Prostate gland (tissue), 2 donors: Measurements from ENCODE around the gene EFEMP2. TPM values are rescaled to one million over a fixed set of nuclear protein-coding genes. Genes with fewer than 3 reads are reported as not detected.

Source experiments
- DNase-seq: peaks from one replicate; pipeline ENCODE4 v3.0.0-alpha.2; 2019; ENCODE audit warnings: low spot score
- H3K27ac ChIP-seq, 2 donors: fragments of 200-600 bp; sonication (generic); 2 replicates each; pipeline ENCODE4 v1.5.1; 2017 to 2019
- H3K27me3 ChIP-seq: fragments of 200-600 bp; sonication (generic); replicated peaks from 2 replicates; pipeline ENCODE4 v1.5.1; 2019; ENCODE audit not compliant: insufficient read depth
- H3K36me3 ChIP-seq, 2 donors: fragments of 200-600 bp; sonication (generic); 1 replicate in 1 of 2; 2 replicates in 1 of 2; pipeline versions ENCODE4 v1.5.1 to v1.8.1; 2017 to 2019
- H3K4me1 ChIP-seq: fragments of 200-600 bp; sonication (generic); replicated peaks from 2 replicates; pipeline ENCODE4 v1.5.1; 2019
- H3K4me3 ChIP-seq, 2 donors: fragments of 200-600 bp; sonication (generic); 2 replicates each; pipeline ENCODE4 v1.5.1; 2017 to 2019
- H3K9me3 ChIP-seq: fragments of 200-600 bp; sonication (generic); 2 replicates; pipeline ENCODE4 v1.5.1; 2017
- POLR2A ChIP-seq: fragments of 450-650 bp; IDR thresholded peaks from one replicate; pipeline ENCODE4 v1.6.1; 2016; ENCODE audit warnings: antibody characterized with exemption, mild to moderate bottlenecking
- POLR2AphosphoS5 ChIP-seq: sonication (generic); formaldehyde crosslinking; IDR thresholded peaks from one replicate; pipeline ENCODE4 v1.6.1; 2017; ENCODE audit warnings: antibody characterized with exemption
- WGBS: methylation state at CpG from one replicate; pipeline ENCODE4 v1.1.5; 2018; 5-methylcytosine and 5-hydroxymethylcytosine counted together
- intact Hi-C: fragments of 100-400 bp; cut with DNase I; formaldehyde crosslinking; loops from one replicate; pipeline ENCODE4 v1.14.2; 2022
- total RNA-seq, 2 donors: library from RNA; depleted of rRNA; stranded (reverse); fragments of >200 nt; gene quantifications; one replicate each; pipeline ENCODE4 v1.1.0, GENCODE V29; 2016
- TF ChIP-seq, protein P1 (sequence below), 4 experiments: fragments of 200-600 bp in 2 of 4; fragments of 450-650 bp in 2 of 4; sonication (generic) in 2 of 4; IDR thresholded peaks; 1 replicate in 3 of 4; 2 replicates in 1 of 4; pipeline ENCODE4 v1.5.1; 2016 to 2019; ENCODE audit warnings: antibody characterized with exemption in 4 of 4, mild to moderate bottlenecking in 2 of 4, moderate library complexity in 2 of 4

The EFEMP2 gene
- total RNA-seq, 2 donors from 2014 or later = 40.0 to 84.5 TPM

DNA sequence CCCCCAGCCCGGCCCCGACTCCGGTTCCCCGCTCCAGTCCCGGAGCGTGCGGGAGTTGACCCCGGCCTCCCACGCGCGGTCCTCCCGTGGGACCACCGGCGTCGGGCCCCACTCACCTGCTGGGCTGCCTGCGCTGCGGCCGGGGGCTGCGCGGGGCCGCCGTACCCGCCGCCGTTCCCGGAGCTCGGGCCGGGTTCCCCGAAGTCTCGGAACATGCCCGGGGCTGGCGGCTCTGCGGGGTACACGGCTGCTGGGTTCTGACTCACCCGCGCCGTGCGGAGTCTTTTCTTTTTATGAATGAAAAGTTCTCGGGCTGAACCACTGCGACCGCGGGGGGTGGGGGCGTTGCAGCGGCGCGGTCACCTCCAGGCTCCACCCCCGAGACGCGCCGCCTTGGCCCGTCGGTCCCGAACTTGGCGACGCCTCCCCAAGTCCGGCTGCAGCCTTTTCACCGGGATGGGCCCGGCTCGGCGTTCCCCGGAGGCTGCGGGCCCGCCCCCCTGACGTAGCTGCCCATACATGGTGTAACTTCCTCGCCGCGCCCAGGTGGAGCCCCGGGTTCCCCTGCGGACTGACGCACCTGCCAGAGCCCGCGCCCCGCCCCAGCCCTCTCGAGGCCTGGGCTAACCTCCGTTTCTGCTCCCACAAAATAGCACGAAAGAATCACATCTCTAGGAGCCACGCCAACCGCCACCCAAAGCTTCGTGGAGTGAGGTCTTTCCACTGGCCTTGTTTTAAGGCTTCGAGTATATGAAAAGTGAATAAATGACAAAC lies 27.7 kb upstream of the EFEMP2 start, which contains the start of gene FOSL1:
Gene FOSL1, minus strand, starts transcription at position 264 of the 774 bp plus-strand sequence. Its CDS starts 49 bp downstream, at position 215.
- Histone ChIP-seq H3K9me3 (no peaks in the 10 kb centered on the region), H3K4me3 (peak within 1 kb of the TSS; percentile 43 to 45), H3K27me3 (no peaks in the 10 kb centered on the region), H3K4me1 (no peaks in the 10 kb centered on the region), H3K36me3 (no peaks in the 10 kb centered on the region), H3K27ac (peak within 1 kb of the TSS; percentile 32 to 53)
- DNase-seq = peak; percentile 90
- whole genome bisulfite sequencing = 2% methylated on average over 70 of the region's 80 CpGs
- intact Hi-C loops = no loop called here
- TF ChIP-seq, protein P1, sequence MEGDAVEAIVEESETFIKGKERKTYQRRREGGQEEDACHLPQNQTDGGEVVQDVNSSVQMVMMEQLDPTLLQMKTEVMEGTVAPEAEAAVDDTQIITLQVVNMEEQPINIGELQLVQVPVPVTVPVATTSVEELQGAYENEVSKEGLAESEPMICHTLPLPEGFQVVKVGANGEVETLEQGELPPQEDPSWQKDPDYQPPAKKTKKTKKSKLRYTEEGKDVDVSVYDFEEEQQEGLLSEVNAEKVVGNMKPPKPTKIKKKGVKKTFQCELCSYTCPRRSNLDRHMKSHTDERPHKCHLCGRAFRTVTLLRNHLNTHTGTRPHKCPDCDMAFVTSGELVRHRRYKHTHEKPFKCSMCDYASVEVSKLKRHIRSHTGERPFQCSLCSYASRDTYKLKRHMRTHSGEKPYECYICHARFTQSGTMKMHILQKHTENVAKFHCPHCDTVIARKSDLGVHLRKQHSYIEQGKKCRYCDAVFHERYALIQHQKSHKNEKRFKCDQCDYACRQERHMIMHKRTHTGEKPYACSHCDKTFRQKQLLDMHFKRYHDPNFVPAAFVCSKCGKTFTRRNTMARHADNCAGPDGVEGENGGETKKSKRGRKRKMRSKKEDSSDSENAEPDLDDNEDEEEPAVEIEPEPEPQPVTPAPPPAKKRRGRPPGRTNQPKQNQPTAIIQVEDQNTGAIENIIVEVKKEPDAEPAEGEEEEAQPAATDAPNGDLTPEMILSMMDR (IDR thresholded peaks at IDR 0.05) = no peak
- TF ChIP-seq POLR2A (peak; percentile 86), POLR2AphosphoS5 (peak; percentile 88)

DNA sequence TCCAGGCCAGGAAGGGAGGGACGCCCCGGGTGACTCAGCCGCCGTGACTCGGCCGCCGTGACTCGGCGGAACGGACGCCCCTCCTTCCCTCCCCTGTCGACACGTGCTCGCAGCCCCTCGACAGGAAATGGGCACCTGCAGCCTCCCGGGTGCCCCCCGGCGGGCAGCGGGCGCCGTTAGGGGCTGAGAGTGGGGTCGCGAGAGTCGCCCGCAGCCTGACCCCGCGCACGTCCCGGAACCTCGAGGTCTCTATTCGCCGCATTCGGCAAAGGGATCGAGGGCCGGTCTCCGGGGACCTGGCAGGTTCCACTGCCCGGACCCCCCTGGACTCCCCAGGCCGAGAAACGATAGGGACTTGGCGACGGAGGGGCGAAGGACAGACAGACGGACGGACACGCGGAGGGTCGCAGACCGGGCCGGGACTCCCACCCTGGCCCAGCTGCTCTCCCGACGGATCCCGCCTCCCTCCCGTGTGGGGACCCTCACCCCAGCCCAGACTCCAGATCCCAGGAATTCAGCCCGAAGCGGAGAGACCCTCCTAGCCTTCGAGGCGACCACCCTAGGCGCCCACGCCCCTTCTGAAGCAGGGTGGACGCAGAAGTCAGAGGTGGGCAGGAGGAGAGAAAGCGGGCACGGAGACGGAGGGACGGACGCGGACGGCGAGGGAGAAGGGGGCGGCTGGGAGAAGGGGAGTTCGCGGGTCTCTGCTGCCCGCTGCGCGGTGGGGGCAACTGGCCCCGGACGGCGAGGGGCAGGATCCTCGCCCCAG lies 26.9 kb upstream of the EFEMP2 start:
- intact Hi-C loops = no loop called here
- Histone ChIP-seq H3K36me3 (no peaks in the 10 kb centered on the region), H3K4me1 (no peaks in the 10 kb centered on the region), H3K27me3 (no peaks in the 10 kb centered on the region), H3K9me3 (no peaks in the 10 kb centered on the region), H3K27ac (peak overlapping the region; percentile 32 to 53), H3K4me3 (peak overlapping the region; percentile 43 to 45)
- DNase-seq = no peak
- WGBS = 2% methylated on average over 55 of the region's 78 CpGs
- TF ChIP-seq, protein P1 (IDR thresholded peaks at IDR 0.05) = no peak
- TF ChIP-seq POLR2AphosphoS5 (no peak), POLR2A (peak; percentile 40)

DNA sequence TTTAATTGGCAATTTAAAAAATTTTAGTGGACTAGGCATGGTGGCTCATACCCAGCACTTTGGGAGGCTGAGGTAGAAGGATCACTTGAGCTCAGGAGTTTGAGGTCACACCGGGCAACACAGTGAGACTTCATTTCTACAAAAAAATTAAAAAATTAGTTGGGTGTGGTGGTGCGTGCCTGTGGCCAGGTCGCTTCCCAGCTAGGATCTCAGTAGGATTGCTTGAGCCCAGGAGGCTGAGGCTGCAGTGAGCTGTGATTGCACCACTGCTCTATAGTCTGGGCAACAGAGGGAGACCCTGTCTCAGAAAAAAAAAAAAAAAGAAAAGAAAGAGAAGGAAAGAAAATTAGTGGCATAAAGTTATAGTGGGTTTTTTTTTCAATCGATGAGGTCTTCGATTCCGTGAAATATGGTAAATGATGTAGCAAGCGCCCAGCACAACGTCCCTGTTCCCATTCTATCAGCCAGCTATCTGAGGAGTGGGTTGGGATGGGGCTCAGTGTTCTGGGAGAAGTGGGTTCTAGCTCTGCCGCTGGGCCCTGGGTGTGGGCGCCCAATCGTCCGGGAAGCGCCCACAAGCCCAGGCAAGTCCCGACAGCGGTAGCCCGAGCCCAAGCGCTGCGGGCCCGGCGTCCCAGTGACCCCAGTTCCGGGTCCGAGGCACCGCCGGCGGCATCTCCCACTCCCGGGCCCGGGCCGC lies 26.2 kb upstream of the EFEMP2 start:
- intact Hi-C loops = no loop called here
- Histone ChIP-seq H3K9me3 (no peaks in the 10 kb centered on the region), H3K4me1 (no peaks in the 10 kb centered on the region), H3K4me3 (peak overlapping the region; percentile 43 to 45), H3K36me3 (no peaks in the 10 kb centered on the region), H3K27ac (no peak overlapping the region), H3K27me3 (no peaks in the 10 kb centered on the region)
- 36% methylated on average over 17 of the region's 28 CpGs for WGBS
- TF ChIP-seq, protein P1 (IDR thresholded peaks at IDR 0.05) = no peak
- TF ChIP-seq POLR2A (no peak), POLR2AphosphoS5 (no peak)
- DNase-seq = no peak

DNA sequence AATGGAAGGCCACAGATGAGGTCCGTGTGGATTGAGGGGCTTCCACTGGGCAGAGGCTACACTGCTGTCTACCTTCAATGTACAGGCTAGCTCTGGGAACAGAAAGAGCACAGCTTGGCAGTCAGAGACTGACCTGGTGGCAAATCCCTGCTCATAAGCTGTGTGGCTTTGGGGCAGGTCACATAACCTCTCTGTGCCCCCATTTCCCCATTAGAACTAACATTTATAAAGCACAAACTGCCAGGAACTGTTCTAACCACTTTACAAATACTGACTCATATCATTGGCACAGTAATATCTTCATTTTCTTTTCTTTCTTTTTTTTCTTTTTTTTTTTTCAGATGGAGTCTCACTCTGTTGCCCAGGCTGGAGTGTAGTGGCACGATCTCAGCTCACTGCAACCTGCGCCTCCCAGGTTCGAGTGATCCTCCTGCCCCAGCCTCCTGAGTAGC lies 24.4 kb upstream of the EFEMP2 start:
- H3K27ac ChIP-seq = no peak overlapping the region
- intact Hi-C loops = no loop called here
- no peak overlapping the region for H3K4me3 ChIP-seq
- WGBS = 88% methylated on average over 4 of the region's 4 CpGs
- no peaks in the 10 kb centered on the region for H3K27me3 ChIP-seq
- H3K9me3 ChIP-seq = no peaks in the 10 kb centered on the region
- H3K36me3 ChIP-seq = no peaks in the 10 kb centered on the region
- DNase-seq = no peak
- H3K4me1 ChIP-seq = no peaks in the 10 kb centered on the region
- TF ChIP-seq, protein P1 (IDR thresholded peaks at IDR 0.05) = no peak
- no peak for TF ChIP-seq POLR2A
- no peak for TF ChIP-seq POLR2AphosphoS5
